NT2/D1 (cell line): ENCODE data around the gene TRPV4.
A peak's percentile ranks its signal among the peaks of the same experiment; 100 is the strongest.

Experiments used
- DNase-seq: peaks from one replicate; pipeline ENCODE4 v3.0.0-alpha.2; 2011; ENCODE audit warnings: low read depth, low spot score
- H3K27me3 ChIP-seq: 2 replicates; pipeline ENCODE4 v1.6.0; 2011; ENCODE audit warnings: mild to moderate bottlenecking; ENCODE audit not compliant: insufficient read length, insufficient read depth
- H3K36me3 ChIP-seq: 2 replicates; pipeline ENCODE4 v1.6.1; 2011; ENCODE audit warnings: mild to moderate bottlenecking, low read length, mixed read lengths; ENCODE audit not compliant: insufficient read depth, insufficient read length
- H3K4me1 ChIP-seq: 2 replicates; pipeline ENCODE4 v1.5.1; 2011; ENCODE audit not compliant: insufficient read depth, insufficient read length
- H3K4me3 ChIP-seq: 2 replicates; pipeline ENCODE4 v1.5.1; 2011; ENCODE audit warnings: low read depth; ENCODE audit not compliant: insufficient read length
- H3K9ac ChIP-seq: 2 replicates; pipeline ENCODE4 v1.6.0; 2011; ENCODE audit warnings: low read depth; ENCODE audit not compliant: insufficient read length
- H3K9me3 ChIP-seq: 2 replicates; pipeline ENCODE4 v1.5.1; 2011; ENCODE audit warnings: mild to moderate bottlenecking, low read length; ENCODE audit not compliant: insufficient read depth
- SUZ12 ChIP-seq: IDR thresholded peaks from 2 replicates; pipeline ENCODE4 v1.6.1; 2011; ENCODE audit not compliant: insufficient read length, insufficient read depth; ENCODE audit errors: extremely low read depth
- YY1 ChIP-seq: IDR thresholded peaks from 2 replicates; pipeline ENCODE4 v1.6.1; 2011; ENCODE audit not compliant: insufficient read length, insufficient read depth
- ZNF274 ChIP-seq: IDR thresholded peaks from 2 replicates; pipeline ENCODE4 v1.6.1; 2011; ENCODE audit warnings: mild to moderate bottlenecking, low read depth, low read length

TRPV4 gene

GRCh38 chr12:109827080-109827479, 6.1 kb downstream of the TRPV4 start:
- DNase-seq = no peak
- H3K36me3 ChIP-seq = peaks cover 6% of the 10 kb centered on the region
- H3K9ac ChIP-seq = no peak overlapping the region
- no peaks in the 10 kb centered on the region for H3K9me3 ChIP-seq
- H3K27me3 ChIP-seq = no peaks in the 10 kb centered on the region
- H3K4me3 ChIP-seq = no peak overlapping the region
- peaks cover 13% of the 10 kb centered on the region for H3K4me1 ChIP-seq
- TF ChIP-seq YY1 (no peak), SUZ12 (no peak), ZNF274 (no peak)

GRCh38 chr12:109824731-109825130, 8.5 kb downstream of the TRPV4 start:
- DNase-seq = no peak
- Histone ChIP-seq H3K27me3 (no peaks in the 10 kb centered on the region), H3K9me3 (no peaks in the 10 kb centered on the region), H3K4me3 (no peak overlapping the region), H3K9ac (no peak overlapping the region), H3K36me3 (peaks cover 6% of the 10 kb centered on the region), H3K4me1 (peaks cover 14% of the 10 kb centered on the region)
- no peak for TF ChIP-seq ZNF274
- TF ChIP-seq SUZ12 = no peak
- TF ChIP-seq YY1 = no peak

DNA sequence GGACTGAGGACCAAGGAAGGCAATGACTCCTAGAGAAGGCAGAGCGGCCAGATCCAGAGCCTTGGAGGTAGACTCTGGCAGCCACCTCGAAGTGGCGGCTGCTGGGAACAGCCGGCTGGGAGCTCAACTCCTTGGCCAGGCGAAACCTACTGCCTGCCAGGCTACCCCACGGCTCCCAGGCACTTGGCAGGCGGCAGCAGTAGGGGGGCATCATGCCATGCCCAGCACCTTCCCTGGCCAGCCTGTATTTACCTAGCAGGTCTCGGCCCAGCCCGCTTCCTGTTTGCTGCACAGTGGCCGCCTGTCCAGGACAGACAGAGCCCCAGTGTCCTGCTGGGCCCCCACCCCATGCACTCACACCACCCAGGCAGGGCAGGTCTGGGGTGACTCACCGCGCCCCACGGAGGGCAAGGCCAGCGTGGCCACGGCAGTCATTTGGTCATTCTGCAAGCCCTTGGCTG, 10.2 kb downstream of the TRPV4 start:
- Histone ChIP-seq H3K9ac (peak overlapping the region; percentile 28), H3K4me1 (peaks cover 20% of the 10 kb centered on the region), H3K4me3 (no peak overlapping the region), H3K36me3 (peaks cover 6% of the 10 kb centered on the region), H3K9me3 (no peaks in the 10 kb centered on the region), H3K27me3 (no peaks in the 10 kb centered on the region)
- TF ChIP-seq SUZ12 (no peak), ZNF274 (no peak), YY1 (no peak)
- DNase-seq = no peak

- DNase-seq = no peak
- H3K4me1 ChIP-seq = peaks cover 20% of the 10 kb centered on the region
- H3K27me3 ChIP-seq = no peaks in the 10 kb centered on the region
- H3K36me3 ChIP-seq = peaks cover 6% of the 10 kb centered on the region
- no peak overlapping the region for H3K4me3 ChIP-seq
- TF ChIP-seq SUZ12 (no peak), ZNF274 (no peak), YY1 (no peak)
- H3K9ac ChIP-seq = no peak overlapping the region
- H3K9me3 ChIP-seq = no peaks in the 10 kb centered on the region
Observed at GRCh38 chr12:109822416-109822815, 10.8 kb downstream of the TRPV4 start.

DNA sequence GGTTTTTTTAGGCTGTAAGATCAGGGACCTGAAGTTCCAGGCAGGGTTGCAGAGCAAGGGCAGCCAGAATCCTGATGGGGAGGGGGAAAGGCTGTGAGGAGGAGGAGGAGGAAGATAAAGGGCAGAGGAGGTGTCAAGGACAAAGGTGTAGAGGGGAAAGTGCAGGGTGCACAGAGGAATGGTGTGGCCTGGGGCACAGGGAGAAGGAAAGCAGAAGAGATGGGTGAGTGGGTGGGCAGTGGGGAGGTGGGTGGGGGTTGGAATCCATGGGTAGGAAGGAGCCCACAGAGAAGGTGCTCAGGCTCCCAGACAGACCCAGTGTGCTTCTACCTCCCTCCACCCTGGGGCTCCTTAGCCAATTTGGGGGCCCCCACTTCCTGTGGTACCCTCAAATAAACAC, 11.2 kb downstream of the TRPV4 start:
- peaks cover 20% of the 10 kb centered on the region for H3K4me1 ChIP-seq
- no peak overlapping the region for H3K9ac ChIP-seq
- H3K27me3 ChIP-seq = no peaks in the 10 kb centered on the region
- peaks cover 5% of the 10 kb centered on the region for H3K36me3 ChIP-seq
- DNase-seq = no peak
- no peak overlapping the region for H3K4me3 ChIP-seq
- TF ChIP-seq YY1 (no peak), ZNF274 (no peak), SUZ12 (no peak)
- H3K9me3 ChIP-seq = no peaks in the 10 kb centered on the region

GRCh38 chr12:109820816-109821381, 12.3 kb downstream of the TRPV4 start:
- Histone ChIP-seq H3K4me1 (peaks cover 20% of the 10 kb centered on the region), H3K9me3 (no peaks in the 10 kb centered on the region), H3K9ac (no peak overlapping the region), H3K27me3 (no peaks in the 10 kb centered on the region), H3K4me3 (no peak overlapping the region), H3K36me3 (no peaks in the 10 kb centered on the region)
- TF ChIP-seq ZNF274 = no peak
- TF ChIP-seq SUZ12 = no peak
- no peak for TF ChIP-seq YY1
- DNase-seq = no peak

DNA sequence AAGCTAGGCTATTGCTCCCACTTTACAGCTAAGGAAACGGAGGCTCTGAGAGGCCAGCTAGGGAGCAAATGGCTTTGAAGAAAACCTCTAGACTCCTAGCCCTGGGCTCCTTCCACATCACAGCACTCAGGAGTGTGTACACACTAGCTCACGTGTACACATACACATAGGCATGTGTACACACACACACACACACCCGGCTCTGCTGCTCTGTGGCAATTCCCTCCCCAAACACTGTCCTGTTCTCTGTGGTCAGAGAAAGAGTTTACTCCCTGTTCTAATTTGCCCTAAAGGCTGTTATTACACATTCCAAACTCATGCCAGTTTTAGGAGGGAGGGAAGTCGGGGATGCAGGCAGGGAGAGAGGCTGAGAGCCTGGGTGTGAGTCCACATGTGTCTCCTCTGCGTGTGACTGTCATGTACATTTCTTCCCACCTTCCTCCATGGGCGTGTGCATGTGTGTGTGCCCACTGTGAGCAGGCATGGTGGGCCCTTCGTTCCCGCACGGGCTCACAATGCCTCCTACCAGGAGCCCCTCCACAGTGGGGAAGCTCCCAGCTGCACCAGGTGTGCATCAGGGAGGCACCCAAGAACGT, 14.2 kb downstream of the TRPV4 start:
- no peak overlapping the region for H3K4me3 ChIP-seq
- peaks cover 7% of the 10 kb centered on the region for H3K36me3 ChIP-seq
- peak overlapping the region; percentile 42 for H3K9ac ChIP-seq
- no peaks in the 10 kb centered on the region for H3K27me3 ChIP-seq
- peaks cover 20% of the 10 kb centered on the region for H3K4me1 ChIP-seq
- no peak for DNase-seq
- H3K9me3 ChIP-seq = no peaks in the 10 kb centered on the region
- TF ChIP-seq ZNF274 (no peak), SUZ12 (no peak), YY1 (no peak)
